Type B pancreatic cell (in vitro differentiated cells): ENCODE measurements around the gene EMID1. TPM values are rescaled to one million over a fixed set of nuclear protein-coding genes. Genes with fewer than 3 reads are reported as not detected.

Experiments
- DNase-seq: peaks from one replicate; pipeline ENCODE4 v3.0.0; 2021; ENCODE audit warnings: mixed read lengths; ENCODE audit not compliant: unreplicated experiment; ENCODE audit errors: extremely low spot score
- H3K27ac Mint-ChIP-seq: 2 replicates; pipeline ENCODE4 v1.8.0; 2021; ENCODE audit warnings: mild to moderate bottlenecking, mixed read lengths
- H3K27me3 Mint-ChIP-seq: 2 replicates; pipeline ENCODE4 v1.8.0; 2021; ENCODE audit warnings: mixed read lengths
- H3K36me3 Mint-ChIP-seq: 2 replicates; pipeline ENCODE4 v1.8.0; 2021; ENCODE audit warnings: mixed read lengths
- H3K4me1 Mint-ChIP-seq: one replicate; pipeline ENCODE4 v1.8.0; 2021; ENCODE audit warnings: mixed read lengths; ENCODE audit not compliant: unreplicated experiment
- H3K4me3 Mint-ChIP-seq: 2 replicates; pipeline ENCODE4 v1.8.0; 2021; ENCODE audit warnings: mild to moderate bottlenecking, mixed read lengths
- H3K9me3 Mint-ChIP-seq: 2 replicates; pipeline ENCODE4 v1.8.0; 2021; ENCODE audit warnings: mixed read lengths
- total RNA-seq: library from RNA; stranded (reverse); gene quantifications from 2 replicates; pipeline ENCODE4 v1.2.1, GENCODE V29; 2021; ENCODE audit warnings: low replicate concordance
- TF ChIP-seq, protein P1 (sequence below): fragments of 200-600 bp; sonication (generic); conservative IDR thresholded peaks from 2 replicates; pipeline ENCODE4 v1.5.0; 2021; ENCODE audit warnings: antibody characterized with exemption, mild to moderate bottlenecking

Gene EMID1
- total RNA-seq, 1 donor from 2014 or later = 11.4 TPM

GRCh38 chr22:29205252-29205593 lies 473 bp upstream of the EMID1 start:
- peak overlapping the region; percentile 79 for H3K4me3 Mint-ChIP-seq
- H3K27ac Mint-ChIP-seq = no peak overlapping the region
- TF ChIP-seq, protein P1, sequence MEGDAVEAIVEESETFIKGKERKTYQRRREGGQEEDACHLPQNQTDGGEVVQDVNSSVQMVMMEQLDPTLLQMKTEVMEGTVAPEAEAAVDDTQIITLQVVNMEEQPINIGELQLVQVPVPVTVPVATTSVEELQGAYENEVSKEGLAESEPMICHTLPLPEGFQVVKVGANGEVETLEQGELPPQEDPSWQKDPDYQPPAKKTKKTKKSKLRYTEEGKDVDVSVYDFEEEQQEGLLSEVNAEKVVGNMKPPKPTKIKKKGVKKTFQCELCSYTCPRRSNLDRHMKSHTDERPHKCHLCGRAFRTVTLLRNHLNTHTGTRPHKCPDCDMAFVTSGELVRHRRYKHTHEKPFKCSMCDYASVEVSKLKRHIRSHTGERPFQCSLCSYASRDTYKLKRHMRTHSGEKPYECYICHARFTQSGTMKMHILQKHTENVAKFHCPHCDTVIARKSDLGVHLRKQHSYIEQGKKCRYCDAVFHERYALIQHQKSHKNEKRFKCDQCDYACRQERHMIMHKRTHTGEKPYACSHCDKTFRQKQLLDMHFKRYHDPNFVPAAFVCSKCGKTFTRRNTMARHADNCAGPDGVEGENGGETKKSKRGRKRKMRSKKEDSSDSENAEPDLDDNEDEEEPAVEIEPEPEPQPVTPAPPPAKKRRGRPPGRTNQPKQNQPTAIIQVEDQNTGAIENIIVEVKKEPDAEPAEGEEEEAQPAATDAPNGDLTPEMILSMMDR = no peak
- peaks cover 33% of the 10 kb centered on the region for H3K4me1 Mint-ChIP-seq
- H3K27me3 Mint-ChIP-seq = peaks cover 7% of the 10 kb centered on the region
- H3K36me3 Mint-ChIP-seq = no peaks in the 10 kb centered on the region
- DNase-seq = no peak
- no peaks in the 10 kb centered on the region for H3K9me3 Mint-ChIP-seq

DNA sequence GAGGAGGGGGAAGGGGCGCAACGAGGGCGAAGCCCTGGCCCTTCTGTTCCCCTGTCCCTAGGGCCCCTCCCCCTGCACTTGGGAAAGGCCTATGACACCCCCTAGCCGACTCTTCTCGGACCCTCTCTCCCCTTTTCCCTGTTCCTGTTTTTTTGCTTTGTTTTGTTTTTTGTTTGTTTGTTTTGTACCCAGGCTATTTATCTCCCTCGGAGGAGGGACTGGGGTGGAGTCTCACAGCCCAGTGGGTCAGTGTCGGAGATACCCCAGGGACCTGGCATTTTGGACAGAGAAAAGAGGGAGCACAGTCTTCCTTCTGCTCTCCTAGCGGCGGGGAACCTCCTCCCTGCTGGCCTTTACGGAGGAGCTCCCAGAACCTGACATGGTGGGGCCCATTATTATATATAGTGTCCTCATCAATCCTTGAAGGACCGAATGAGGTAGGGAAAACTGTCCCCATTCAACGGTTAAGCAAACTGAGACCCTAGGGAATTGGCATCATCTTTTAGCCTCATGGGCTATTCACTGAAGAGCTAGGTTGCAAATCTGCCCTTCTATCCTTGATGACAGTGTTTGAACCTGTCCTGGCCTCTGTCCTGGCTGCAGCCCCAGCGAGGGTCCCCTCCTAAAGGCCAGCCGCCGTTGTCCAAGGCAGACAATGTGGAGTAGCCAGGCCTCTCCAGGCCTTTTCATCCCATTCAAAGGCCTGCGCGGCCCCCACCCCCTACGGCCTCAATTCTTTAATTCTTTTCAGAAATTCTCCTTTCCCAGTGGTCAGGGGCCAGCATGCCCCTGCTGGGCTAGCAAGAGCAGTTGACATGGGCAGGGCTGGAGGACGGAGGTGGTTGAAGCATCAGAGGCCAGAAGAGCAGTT lies 911 bp downstream of the EMID1 start:
- H3K36me3 Mint-ChIP-seq = no peaks in the 10 kb centered on the region
- H3K27me3 Mint-ChIP-seq = peaks cover 3% of the 10 kb centered on the region
- TF ChIP-seq, protein P1 = peak; percentile 22
- peak overlapping the region; percentile 90 for H3K4me3 Mint-ChIP-seq
- H3K4me1 Mint-ChIP-seq = peaks cover 36% of the 10 kb centered on the region
- H3K27ac Mint-ChIP-seq = no peak overlapping the region
- H3K9me3 Mint-ChIP-seq = no peaks in the 10 kb centered on the region
- DNase-seq = no peak

DNA sequence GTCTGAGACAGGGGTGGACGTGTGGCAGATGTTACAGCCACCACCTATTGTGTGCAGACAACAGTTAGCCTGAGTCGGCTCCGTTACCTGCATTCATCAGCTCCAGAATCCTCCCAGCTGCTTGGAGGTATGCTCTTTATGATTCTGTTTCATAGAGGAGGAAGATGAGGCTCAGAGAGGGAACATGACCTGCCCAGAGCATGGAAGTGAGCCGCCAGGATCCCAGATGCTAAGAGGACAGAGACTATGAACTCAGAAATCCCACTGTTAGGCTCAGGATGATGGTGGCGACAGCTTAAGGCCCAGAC lies 1.5 kb downstream of the EMID1 start:
- DNase-seq = no peak
- H3K4me1 Mint-ChIP-seq = peaks cover 31% of the 10 kb centered on the region
- no peaks in the 10 kb centered on the region for H3K9me3 Mint-ChIP-seq
- peak overlapping the region; percentile 39 for H3K4me3 Mint-ChIP-seq
- H3K36me3 Mint-ChIP-seq = no peaks in the 10 kb centered on the region
- peaks cover 3% of the 10 kb centered on the region for H3K27me3 Mint-ChIP-seq
- H3K27ac Mint-ChIP-seq = no peak overlapping the region
- TF ChIP-seq, protein P1 = no peak

- Mint-ChIP-seq H3K4me1 (peaks cover 25% of the 10 kb centered on the region), H3K9me3 (no peaks in the 10 kb centered on the region), H3K27ac (no peak overlapping the region), H3K4me3 (peak overlapping the region; percentile 39), H3K27me3 (peaks cover 3% of the 10 kb centered on the region), H3K36me3 (no peaks in the 10 kb centered on the region)
- DNase-seq = no peak
- TF ChIP-seq, protein P1 = no peak
Observed at GRCh38 chr22:29207562-29208501, 2.1 kb downstream of the EMID1 start.

DNA sequence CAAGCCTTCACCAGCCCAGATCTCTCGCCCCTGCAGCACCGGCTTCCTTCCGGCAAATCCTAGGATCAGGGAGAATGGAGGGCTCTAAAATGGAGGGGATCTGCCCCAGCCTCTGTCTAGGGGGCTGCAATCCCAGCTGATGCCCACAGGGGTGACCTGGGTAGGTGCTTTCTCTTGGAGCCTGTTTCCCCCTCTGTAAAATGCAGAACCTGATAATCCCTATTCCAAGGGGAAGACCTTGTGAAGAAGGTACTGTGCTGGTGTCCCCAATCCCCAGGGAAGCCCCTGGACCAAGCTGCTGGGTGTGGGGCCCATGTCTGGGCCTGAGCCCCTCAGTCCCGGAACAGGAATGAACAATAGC lies 2.8 kb downstream of the EMID1 start:
- no peaks in the 10 kb centered on the region for H3K9me3 Mint-ChIP-seq
- H3K27me3 Mint-ChIP-seq = peaks cover 3% of the 10 kb centered on the region
- peaks cover 25% of the 10 kb centered on the region for H3K4me1 Mint-ChIP-seq
- DNase-seq = no peak
- no peaks in the 10 kb centered on the region for H3K36me3 Mint-ChIP-seq
- TF ChIP-seq, protein P1 = peak; percentile 49
- peak overlapping the region; percentile 25 for H3K4me3 Mint-ChIP-seq
- no peak overlapping the region for H3K27ac Mint-ChIP-seq
